ENCODE results near the gene NEU3. TPM values are rescaled to one million over a fixed set of nuclear protein-coding genes. Genes with fewer than 3 reads are reported as not detected.

NEU3 gene
- total RNA-seq, 2 experiments from 2014 or later: 44.8 to 56.3 TPM

DNA sequence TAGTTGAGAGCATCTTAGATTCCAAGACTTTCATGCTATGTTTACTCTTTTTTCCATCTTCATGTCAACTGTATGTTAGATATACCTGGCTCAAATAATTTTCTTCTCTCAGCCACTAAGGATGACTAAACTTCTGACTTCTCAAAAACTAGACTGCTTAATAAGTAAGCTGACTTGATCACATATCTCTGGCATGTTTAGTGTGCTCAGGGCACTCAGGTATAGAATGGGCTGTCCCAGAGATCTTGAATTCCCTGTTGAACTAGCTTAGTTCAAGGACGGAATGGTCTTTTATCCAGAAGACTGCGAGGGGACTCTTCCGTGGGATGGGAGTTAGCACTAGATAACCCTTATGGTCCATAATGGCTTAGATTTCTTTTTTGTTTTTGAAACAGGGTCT lies 13.0 kb downstream of the NEU3 start:
- no peaks in the 10 kb centered on the region for H4K20me1 ChIP-seq (ENCODE audit: insufficient read depth, low read length)
- BruUV-seq (replicated peaks): no TSS peak
- POLR2A ChIA-PET: interaction anchor here (1.0 to 1.3 kb wide), 2 partner anchors 9 to 10 kb away, joined by 3 to 6 read pairs; no protein-coding TSS in a partner anchor
- H3K9me3 ChIP-seq (ENCODE audit: low read length): no peaks in the 10 kb centered on the region
- intact Hi-C loops (cut with micrococcal nuclease; ENCODE audit: unreplicated experiment): no loop called here
- H3K4me1 ChIP-seq (ENCODE audit: insufficient read depth, low read length, poor library complexity, severe bottlenecking): peaks cover 10% of the 10 kb centered on the region
- TF ChIP-seq EZH2phosphoT487 (IDR thresholded peaks at IDR 0.05; ENCODE audit: borderline replicate concordance, low read depth, low read length) (no peak), CTCF (conservative IDR thresholded peaks at IDR 0.05; ENCODE audit: low read length) (no peak)
- H2AFZ ChIP-seq (ENCODE audit: low read length): no peak overlapping the region
- peaks cover 90% of the 10 kb centered on the region for H3K36me3 ChIP-seq (ENCODE audit: insufficient read depth, low read length)
- no peak overlapping the region for H3K4me3 ChIP-seq (ENCODE audit: low read depth, low read length, poor library complexity, severe bottlenecking)
- no peak for DNase-seq (ENCODE audit: low spot score)
- no peaks in the 10 kb centered on the region for H3K9me2 ChIP-seq (ENCODE audit: insufficient read depth, low read length)
- no peak overlapping the region for H3K4me2 ChIP-seq (ENCODE audit: low read length)
- H3K79me2 ChIP-seq (ENCODE audit: insufficient read depth, low read depth, low read length): no peaks in the 10 kb centered on the region
- CTCF ChIA-PET (ENCODE audit: unreplicated experiment): no interaction called here
- H3K27ac ChIP-seq (ENCODE audit: low read depth, low read length, poor library complexity, severe bottlenecking): no peak overlapping the region

GRCh38 chr11:75002516-75002915 lies 13.8 kb downstream of the NEU3 start:
- no peak overlapping the region for H2AFZ ChIP-seq (ENCODE audit: low read length)
- H3K9me2 ChIP-seq (ENCODE audit: insufficient read depth, low read length): no peaks in the 10 kb centered on the region
- H3K79me2 ChIP-seq (ENCODE audit: insufficient read depth, low read depth, low read length): no peaks in the 10 kb centered on the region
- no peak overlapping the region for H3K4me2 ChIP-seq (ENCODE audit: low read length)
- intact Hi-C loops (cut with micrococcal nuclease; ENCODE audit: unreplicated experiment): no loop called here
- no peak for DNase-seq (ENCODE audit: low spot score)
- ChIA-PET POLR2A (interaction anchor here (1.0 to 1.3 kb wide), 2 partner anchors 9 to 10 kb away, joined by 3 to 6 read pairs; no protein-coding TSS in a partner anchor), CTCF (ENCODE audit: unreplicated experiment) (no interaction called here)
- no peaks in the 10 kb centered on the region for H3K9me3 ChIP-seq (ENCODE audit: low read length)
- H4K20me1 ChIP-seq (ENCODE audit: insufficient read depth, low read length): no peaks in the 10 kb centered on the region
- H3K27ac ChIP-seq (ENCODE audit: low read depth, low read length, poor library complexity, severe bottlenecking): no peak overlapping the region
- TF ChIP-seq EZH2phosphoT487 (IDR thresholded peaks at IDR 0.05; ENCODE audit: borderline replicate concordance, low read depth, low read length) (no peak), CTCF (conservative IDR thresholded peaks at IDR 0.05; ENCODE audit: low read length) (no peak)
- H3K4me3 ChIP-seq (ENCODE audit: low read depth, low read length, poor library complexity, severe bottlenecking): no peak overlapping the region
- peaks cover 10% of the 10 kb centered on the region for H3K4me1 ChIP-seq (ENCODE audit: insufficient read depth, low read length, poor library complexity, severe bottlenecking)
- no TSS peak for BruUV-seq (replicated peaks)
- peaks cover 92% of the 10 kb centered on the region for H3K36me3 ChIP-seq (ENCODE audit: insufficient read depth, low read length)

- Histone ChIP-seq H3K4me2 (ENCODE audit: low read length) (no peak overlapping the region), H3K9me2 (ENCODE audit: insufficient read depth, low read length) (no peaks in the 10 kb centered on the region), H3K79me2 (ENCODE audit: insufficient read depth, low read depth, low read length) (no peaks in the 10 kb centered on the region), H4K20me1 (ENCODE audit: insufficient read depth, low read length) (no peaks in the 10 kb centered on the region), H3K36me3 (ENCODE audit: insufficient read depth, low read length) (peaks cover 91% of the 10 kb centered on the region), H3K4me1 (ENCODE audit: insufficient read depth, low read length, poor library complexity, severe bottlenecking) (peaks cover 10% of the 10 kb centered on the region), H3K4me3 (ENCODE audit: low read depth, low read length, poor library complexity, severe bottlenecking) (no peak overlapping the region), H3K9me3 (ENCODE audit: low read length) (no peaks in the 10 kb centered on the region), H3K27ac (ENCODE audit: low read depth, low read length, poor library complexity, severe bottlenecking) (no peak overlapping the region), H2AFZ (ENCODE audit: low read length) (no peak overlapping the region)
- intact Hi-C loops (cut with micrococcal nuclease; ENCODE audit: unreplicated experiment): no loop called here
- DNase-seq (ENCODE audit: low spot score): no peak
- TF ChIP-seq EZH2phosphoT487 (IDR thresholded peaks at IDR 0.05; ENCODE audit: borderline replicate concordance, low read depth, low read length): no peak
- no peak for TF ChIP-seq CTCF (conservative IDR thresholded peaks at IDR 0.05; ENCODE audit: low read length)
- no TSS peak for BruUV-seq (replicated peaks)
- CTCF ChIA-PET (ENCODE audit: unreplicated experiment): no interaction called here
- POLR2A ChIA-PET: interaction anchor here (1.3 kb wide), 1 partner anchor 12 kb away, joined by 5 read pairs; no protein-coding TSS in a partner anchor
Observed at GRCh38 chr11:75004215-75004614, 15.5 kb downstream of the NEU3 start.

Data from OCI-LY7 (cell line).